T-helper 2 cell treated with Interferon-gamma antibody and Interleukin-4, amounts not matched to agents 100 ng/mL and 5 ng/mL, for 36 hours (primary cell): ENCODE data around the gene ANAPC15. TPM values are rescaled to one million over a fixed set of nuclear protein-coding genes. Genes with fewer than 3 reads are reported as not detected.

Source experiments
- intact Hi-C: fragments of 100-400 bp; cut with micrococcal nuclease; formaldehyde crosslinking; loops from one replicate; pipeline ENCODE4 v1.15.1; 2023
- total RNA-seq: library from RNA; stranded (reverse); gene quantifications from 2 replicates; pipeline ENCODE4 v1.2.3, GENCODE V29; 2022

Gene ANAPC15
- total RNA-seq, 1 donor from 2014 or later, result 77.9 TPM

GRCh38 chr11:72066855-72067254, 45.6 kb downstream of the ANAPC15 start:
- intact Hi-C loops, result no loop called here

DNA sequence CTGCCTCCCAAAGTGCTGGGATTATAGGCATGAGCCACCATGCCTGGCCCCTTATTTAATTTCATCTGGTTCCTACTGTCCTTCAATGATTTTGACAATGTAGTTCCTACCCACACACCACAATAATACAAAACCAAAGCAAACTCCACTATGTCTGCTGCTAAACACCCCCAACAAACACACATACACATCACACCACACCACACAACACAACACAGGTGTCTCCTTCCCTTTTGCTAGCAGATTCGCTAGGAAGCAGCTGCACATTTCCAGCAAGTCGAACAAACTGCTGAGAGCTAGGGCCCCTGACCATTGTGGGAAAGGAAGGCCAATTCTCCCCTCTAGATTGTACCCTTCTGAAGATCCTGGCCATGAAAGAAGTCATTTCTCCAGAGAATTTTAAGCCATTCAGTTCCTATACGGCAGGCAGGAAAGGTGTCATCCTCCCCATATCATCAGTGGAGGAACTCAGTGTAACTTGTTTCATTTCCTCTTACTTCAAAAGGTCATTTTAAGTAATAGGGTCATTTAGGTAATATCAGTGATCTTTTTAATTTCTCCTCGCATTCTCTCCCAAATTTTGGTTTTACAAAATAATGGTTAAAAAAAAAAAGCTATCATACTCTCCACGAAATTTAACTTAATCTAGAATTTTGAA, 50.6 kb downstream of the ANAPC15 start:
- intact Hi-C loops, result no loop called here

Other genes starting within 250 kb of the ANAPC15 start
- not detected in 2 replicates for gene DEFB131B, start 234.2 kb downstream of the ANAPC15 start, total RNA-seq
- gene XNDC1N, start 184.1 kb downstream of the ANAPC15 start, total RNA-seq, result 19.1 and 20.5 TPM in 2 replicates
- 29.0 and 30.5 TPM in 2 replicates for gene RNF121, start 183.6 kb downstream of the ANAPC15 start, total RNA-seq
- 15.2 and 15.7 TPM in 2 replicates for gene IL18BP, start 113.8 kb downstream of the ANAPC15 start, total RNA-seq
- gene NUMA1, start 32.2 kb downstream of the ANAPC15 start, total RNA-seq, result 174 and 178 TPM in 2 replicates
- 6.4 and 7.5 TPM in 2 replicates for gene LRRC51, start 31.8 kb downstream of the ANAPC15 start, total RNA-seq
- gene LAMTOR1, start 9.4 kb downstream of the ANAPC15 start, total RNA-seq, result 81.2 and 84.5 TPM in 2 replicates
- 0.14 TPM in 1 of 2 replicates, not detected in the other for gene TOMT, start 6.8 kb downstream of the ANAPC15 start, total RNA-seq
- not detected in 2 replicates for gene FOLR3, start 23.0 kb upstream of the ANAPC15 start, total RNA-seq
- gene FOLR1, start 79.4 kb upstream of the ANAPC15 start, total RNA-seq, result not detected in 2 replicates
- not detected in 2 replicates for gene FOLR2, start 104.1 kb upstream of the ANAPC15 start, total RNA-seq
- gene INPPL1, start 112.1 kb upstream of the ANAPC15 start, total RNA-seq, result 126 TPM in 2 replicates
- gene PHOX2A, start 131.5 kb upstream of the ANAPC15 start, total RNA-seq, result not detected in 2 replicates